ENCODE results near the gene PRR12.
A peak's percentile ranks its signal among the peaks of the same experiment; 100 is the strongest.

The PRR12 gene

DNA sequence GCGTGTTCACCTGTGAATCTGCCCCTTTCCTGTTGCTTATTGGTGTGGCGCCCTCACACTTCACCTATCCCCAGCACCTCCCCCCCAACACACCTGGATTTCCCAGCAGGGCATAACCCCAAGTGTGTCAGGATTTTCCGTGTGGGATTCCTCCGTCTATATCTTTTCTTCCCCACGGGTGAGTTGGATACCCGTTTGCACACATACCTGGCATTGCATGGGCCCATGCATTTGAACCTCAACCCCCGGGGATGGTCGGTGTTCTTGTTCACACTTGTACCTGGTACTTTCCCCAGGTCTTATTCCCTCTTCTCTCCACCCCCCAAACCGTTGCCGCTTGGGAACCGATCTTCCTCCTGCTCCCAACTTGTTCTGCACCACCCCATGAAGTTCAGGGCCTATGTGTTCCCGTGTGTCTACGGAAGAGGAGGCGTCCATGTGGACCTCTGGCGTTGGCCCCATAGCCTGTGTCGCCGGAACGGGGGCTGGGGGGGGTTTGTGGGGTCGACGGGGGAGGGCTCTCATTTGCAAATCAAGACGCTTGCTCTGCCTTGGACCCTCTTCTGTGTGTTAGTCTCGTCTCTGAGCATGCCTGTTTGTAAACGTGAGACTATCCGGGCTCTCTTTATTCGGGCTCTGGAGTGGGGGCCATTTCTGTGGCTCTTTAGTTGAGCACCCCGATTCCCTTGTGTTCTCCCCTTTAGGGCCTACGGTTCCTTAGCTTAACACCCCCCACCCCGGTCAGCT is 1.7 kb downstream of the PRR12 start:
- DNase-seq (ENCODE audit: low read depth, low spot score) = no peak
- H3K4me1 ChIP-seq (ENCODE audit: insufficient read depth, insufficient read length) = peaks cover 3% of the 10 kb centered on the region

DNA sequence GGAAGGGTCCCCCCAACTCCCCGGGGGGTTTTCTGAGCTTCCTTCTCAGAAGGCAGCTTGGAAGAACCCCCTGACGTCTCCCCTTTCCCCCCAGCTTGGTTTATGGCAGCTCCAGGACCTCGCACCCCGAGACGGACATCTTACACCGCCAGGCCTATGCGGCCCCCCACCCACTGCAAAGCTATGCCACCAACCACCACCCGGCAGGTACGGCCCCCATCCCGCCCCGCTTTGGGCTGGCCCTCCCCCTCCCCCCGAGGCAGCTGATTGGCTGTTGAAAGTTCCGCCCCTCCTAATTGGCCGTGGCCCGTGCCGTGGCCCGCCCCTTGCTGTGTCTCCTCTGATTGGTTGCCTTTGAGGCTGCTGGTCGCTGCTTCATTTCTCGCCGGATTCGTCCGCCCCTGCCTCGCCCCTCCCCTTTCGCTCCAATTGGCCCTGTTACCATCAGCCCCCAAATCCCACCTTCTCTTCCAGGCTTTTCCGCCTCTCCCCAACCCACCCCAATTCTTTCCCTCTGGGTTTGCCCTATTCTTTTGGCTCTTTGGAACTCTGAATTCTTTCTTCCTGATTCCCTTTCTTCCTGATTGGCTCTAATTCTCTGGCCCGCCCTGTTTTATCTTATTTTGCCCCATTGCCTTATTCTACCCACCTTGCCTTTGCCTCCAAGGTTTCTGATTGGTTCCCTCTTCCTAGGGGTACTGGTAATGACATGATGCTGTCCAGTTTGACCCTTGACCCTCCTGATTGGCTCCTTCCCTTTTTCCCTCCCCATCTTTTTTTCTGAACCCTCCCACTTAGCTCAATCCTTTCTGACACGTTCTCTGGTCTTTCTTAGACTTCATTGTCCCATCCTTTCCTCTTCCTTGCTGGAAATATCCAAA is 2.5 kb downstream of the PRR12 start:
- peak; percentile 77 for DNase-seq (ENCODE audit: low read depth, low spot score)
- Histone ChIP-seq H3K4me1 (ENCODE audit: insufficient read depth, insufficient read length) (peaks cover 3% of the 10 kb centered on the region), H3K4me3 (ENCODE audit: insufficient read length, low read depth) (peak overlapping the region; percentile 88), H3K27me3 (ENCODE audit: insufficient read depth, insufficient read length) (no peaks in the 10 kb centered on the region), H3K36me3 (ENCODE audit: insufficient read depth, insufficient read length, low read length) (peaks cover 38% of the 10 kb centered on the region), H3K9ac (ENCODE audit: insufficient read length, low read depth) (peak overlapping the region; percentile 94), H3K9me3 (ENCODE audit: insufficient read depth, low read length) (no peaks in the 10 kb centered on the region)
- no peak for TF ChIP-seq SUZ12 (IDR thresholded peaks at IDR 0.05; ENCODE audit: extremely low read depth, insufficient read depth, insufficient read length)

More for the DNA sequence above, 1.7 kb downstream of the PRR12 start:
- H3K36me3 ChIP-seq (ENCODE audit: insufficient read depth, insufficient read length, low read length) = peaks cover 32% of the 10 kb centered on the region
- H3K4me3 ChIP-seq (ENCODE audit: insufficient read length, low read depth) = peak overlapping the region; percentile 88
- no peaks in the 10 kb centered on the region for H3K27me3 ChIP-seq (ENCODE audit: insufficient read depth, insufficient read length)
- H3K9me3 ChIP-seq (ENCODE audit: insufficient read depth, low read length) = no peaks in the 10 kb centered on the region
- peak overlapping the region; percentile 94 for H3K9ac ChIP-seq (ENCODE audit: insufficient read length, low read depth)
- TF ChIP-seq YY1 (IDR thresholded peaks at IDR 0.05; ENCODE audit: insufficient read depth, insufficient read length) = no peak
- TF ChIP-seq ZNF274 (IDR thresholded peaks at IDR 0.05; ENCODE audit: low read depth, low read length) = no peak
- TF ChIP-seq SUZ12 (IDR thresholded peaks at IDR 0.05; ENCODE audit: extremely low read depth, insufficient read depth, insufficient read length) = no peak

- no peaks in the 10 kb centered on the region for H3K9me3 ChIP-seq (ENCODE audit: insufficient read depth, low read length)
- no peak overlapping the region for H3K4me3 ChIP-seq (ENCODE audit: insufficient read length, low read depth)
- TF ChIP-seq ZNF274 (IDR thresholded peaks at IDR 0.05; ENCODE audit: low read depth, low read length) (no peak), SUZ12 (IDR thresholded peaks at IDR 0.05; ENCODE audit: extremely low read depth, insufficient read depth, insufficient read length) (no peak), YY1 (IDR thresholded peaks at IDR 0.05; ENCODE audit: insufficient read depth, insufficient read length) (no peak)
- H3K4me1 ChIP-seq (ENCODE audit: insufficient read depth, insufficient read length) = no peaks in the 10 kb centered on the region
- peaks cover 47% of the 10 kb centered on the region for H3K36me3 ChIP-seq (ENCODE audit: insufficient read depth, insufficient read length, low read length)
- H3K27me3 ChIP-seq (ENCODE audit: insufficient read depth, insufficient read length) = no peaks in the 10 kb centered on the region
- no peak for DNase-seq (ENCODE audit: low read depth, low spot score)
- peak overlapping the region; percentile 21 for H3K9ac ChIP-seq (ENCODE audit: insufficient read length, low read depth)
Observed at GRCh38 chr19:49594157-49594992, 3.4 kb downstream of the PRR12 start.

DNA sequence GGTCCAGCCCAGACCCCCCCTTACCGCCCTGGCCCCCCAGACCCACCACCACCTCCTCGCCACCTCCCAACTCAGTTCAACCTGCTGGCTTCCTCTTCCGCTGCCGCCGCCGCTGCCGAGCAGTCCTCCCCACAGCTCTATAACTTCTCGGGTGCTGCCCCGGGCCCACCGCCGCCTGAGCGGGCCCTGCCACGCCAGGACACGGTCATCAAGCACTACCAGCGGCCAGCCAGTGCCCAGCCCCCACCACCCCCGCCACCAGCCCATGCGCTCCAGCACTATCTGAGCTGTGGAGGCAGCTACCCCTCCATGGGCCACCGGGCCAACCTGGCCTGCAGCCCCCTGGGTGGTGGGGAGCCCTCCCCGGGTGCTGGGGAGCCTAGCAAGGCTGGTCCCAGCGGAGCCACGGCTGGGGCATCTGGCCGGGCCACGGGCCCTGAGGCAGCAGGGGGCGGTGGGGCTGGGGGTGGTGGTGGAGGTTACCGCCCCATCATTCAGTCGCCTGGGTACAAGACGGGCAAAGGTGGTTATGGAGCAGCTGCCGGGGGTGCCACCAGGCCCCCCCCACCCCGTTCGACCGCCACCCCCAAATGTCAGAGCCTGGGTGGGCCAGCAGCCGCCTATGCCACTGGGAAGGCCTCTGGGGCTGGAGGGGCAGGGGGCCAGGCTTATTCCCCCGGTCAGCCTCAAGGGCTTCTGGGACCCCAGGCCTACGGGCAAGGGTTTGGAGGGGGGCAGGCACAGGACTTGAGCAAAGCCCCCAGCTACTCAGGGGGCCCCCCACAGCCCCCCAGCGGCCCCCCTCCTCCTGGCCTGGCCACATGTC is 4.2 kb downstream of the PRR12 start:
- H3K4me1 ChIP-seq (ENCODE audit: insufficient read depth, insufficient read length) = no peaks in the 10 kb centered on the region
- no peak overlapping the region for H3K9ac ChIP-seq (ENCODE audit: insufficient read length, low read depth)
- no peak for DNase-seq (ENCODE audit: low read depth, low spot score)
- no peaks in the 10 kb centered on the region for H3K27me3 ChIP-seq (ENCODE audit: insufficient read depth, insufficient read length)
- peaks cover 55% of the 10 kb centered on the region for H3K36me3 ChIP-seq (ENCODE audit: insufficient read depth, insufficient read length, low read length)
- H3K9me3 ChIP-seq (ENCODE audit: insufficient read depth, low read length) = no peaks in the 10 kb centered on the region
- no peak for TF ChIP-seq YY1 (IDR thresholded peaks at IDR 0.05; ENCODE audit: insufficient read depth, insufficient read length)
- no peak for TF ChIP-seq ZNF274 (IDR thresholded peaks at IDR 0.05; ENCODE audit: low read depth, low read length)
- TF ChIP-seq SUZ12 (IDR thresholded peaks at IDR 0.05; ENCODE audit: extremely low read depth, insufficient read depth, insufficient read length) = no peak
- H3K4me3 ChIP-seq (ENCODE audit: insufficient read length, low read depth) = no peak overlapping the region

DNA sequence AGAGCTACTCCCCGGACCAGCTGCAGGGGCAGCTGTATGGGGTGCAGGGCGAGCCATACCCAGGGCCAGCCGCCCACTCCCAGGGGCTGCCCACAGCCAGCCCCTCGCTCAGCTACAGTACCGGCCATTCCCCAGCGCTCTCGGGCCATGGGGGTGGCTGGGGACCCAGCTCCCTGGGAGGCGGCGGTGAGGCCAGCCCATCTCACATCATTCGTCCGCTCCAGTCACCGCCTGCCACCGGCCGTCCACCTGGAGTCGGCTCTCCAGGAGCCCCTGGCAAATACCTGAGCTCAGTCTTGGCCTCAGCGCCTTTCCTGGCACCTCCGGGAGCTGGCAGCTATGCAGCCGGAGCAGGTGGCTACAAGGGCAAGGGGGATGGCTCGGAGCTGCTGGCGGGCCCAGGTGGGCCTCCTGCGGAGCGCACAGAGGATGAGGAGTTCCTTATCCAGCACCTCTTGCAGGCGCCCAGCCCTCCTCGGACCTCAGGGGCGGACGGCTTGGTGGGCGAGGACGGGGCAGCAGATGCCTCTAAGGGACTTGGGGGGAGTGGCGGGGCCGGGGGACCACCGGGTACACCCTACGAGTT is 4.9 kb downstream of the PRR12 start:
- no peak for TF ChIP-seq ZNF274 (IDR thresholded peaks at IDR 0.05; ENCODE audit: low read depth, low read length)
- TF ChIP-seq YY1 (IDR thresholded peaks at IDR 0.05; ENCODE audit: insufficient read depth, insufficient read length) = no peak
- TF ChIP-seq SUZ12 (IDR thresholded peaks at IDR 0.05; ENCODE audit: extremely low read depth, insufficient read depth, insufficient read length) = no peak
- Histone ChIP-seq H3K9me3 (ENCODE audit: insufficient read depth, low read length) (no peaks in the 10 kb centered on the region), H3K27me3 (ENCODE audit: insufficient read depth, insufficient read length) (no peaks in the 10 kb centered on the region), H3K4me1 (ENCODE audit: insufficient read depth, insufficient read length) (no peaks in the 10 kb centered on the region), H3K4me3 (ENCODE audit: insufficient read length, low read depth) (no peak overlapping the region), H3K36me3 (ENCODE audit: insufficient read depth, insufficient read length, low read length) (peaks cover 59% of the 10 kb centered on the region), H3K9ac (ENCODE audit: insufficient read length, low read depth) (no peak overlapping the region)
- no peak for DNase-seq (ENCODE audit: low read depth, low spot score)

DNA sequence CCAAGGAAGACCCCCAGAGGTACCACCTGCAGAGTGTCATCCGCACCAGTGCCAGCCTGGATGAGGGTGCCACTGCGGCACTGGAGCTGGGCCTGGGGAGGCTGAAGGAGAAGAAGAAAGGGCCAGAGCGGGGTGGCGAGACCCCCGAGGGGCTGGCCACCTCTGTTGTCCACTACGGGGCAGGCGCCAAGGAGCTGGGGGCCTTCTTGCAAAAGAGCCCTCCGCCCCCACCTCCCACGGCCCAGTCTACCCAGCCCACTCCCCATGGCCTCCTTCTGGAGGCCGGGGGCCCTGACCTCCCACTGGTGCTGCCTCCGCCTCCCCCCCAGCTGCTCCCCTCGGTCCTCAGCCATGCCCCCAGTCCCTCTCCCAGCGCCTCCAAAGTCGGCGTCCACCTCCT is 5.4 kb downstream of the PRR12 start:
- no peaks in the 10 kb centered on the region for H3K4me1 ChIP-seq (ENCODE audit: insufficient read depth, insufficient read length)
- H3K9ac ChIP-seq (ENCODE audit: insufficient read length, low read depth) = no peak overlapping the region
- no peaks in the 10 kb centered on the region for H3K27me3 ChIP-seq (ENCODE audit: insufficient read depth, insufficient read length)
- TF ChIP-seq SUZ12 (IDR thresholded peaks at IDR 0.05; ENCODE audit: extremely low read depth, insufficient read depth, insufficient read length) = no peak
- TF ChIP-seq YY1 (IDR thresholded peaks at IDR 0.05; ENCODE audit: insufficient read depth, insufficient read length) = no peak
- TF ChIP-seq ZNF274 (IDR thresholded peaks at IDR 0.05; ENCODE audit: low read depth, low read length) = no peak
- no peaks in the 10 kb centered on the region for H3K9me3 ChIP-seq (ENCODE audit: insufficient read depth, low read length)
- peaks cover 63% of the 10 kb centered on the region for H3K36me3 ChIP-seq (ENCODE audit: insufficient read depth, insufficient read length, low read length)
- DNase-seq (ENCODE audit: low read depth, low spot score) = no peak
- no peak overlapping the region for H3K4me3 ChIP-seq (ENCODE audit: insufficient read length, low read depth)

All from NT2/D1 (cell line).